ENCODE results near the gene KCNJ16.
"Not testable (repeated sequence)": the region's sequence is repeated elsewhere in the genome, so short reads cannot be mapped to it uniquely, and the experiment has no call there.

Gene KCNJ16

GRCh38 chr17:70074956-70075355, at the start of gene KCNJ16:
Gene KCNJ16 (plus strand): TSS chr17:70075225. CDS start chr17:70132088, 56,863 bp downstream.
- no peak for DNase-seq (ENCODE audit: low read depth in 1 of 2, low spot score in 1 of 2)

- no peak for DNase-seq (ENCODE audit: low read depth in 1 of 2, low spot score in 1 of 2)
Measured at GRCh38 chr17:70028397-70028796, 46.6 kb upstream of the KCNJ16 start.

GRCh38 chr17:70028978-70029767, 45.9 kb upstream of the KCNJ16 start:
- DNase-seq (ENCODE audit: low read depth in 1 of 2, low spot score in 1 of 2): no peak

GRCh38 chr17:70030371-70030770, 44.7 kb upstream of the KCNJ16 start:
- DNase-seq (ENCODE audit: low read depth in 1 of 2, low spot score in 1 of 2): no peak

GRCh38 chr17:70031341-70031740, 43.7 kb upstream of the KCNJ16 start:
- no peak for DNase-seq (ENCODE audit: low read depth in 1 of 2, low spot score in 1 of 2)

GRCh38 chr17:70033165-70033564, 41.9 kb upstream of the KCNJ16 start:
- no peak for DNase-seq (ENCODE audit: low read depth in 1 of 2, low spot score in 1 of 2)

GRCh38 chr17:70034158-70034557, 40.9 kb upstream of the KCNJ16 start:
- DNase-seq (ENCODE audit: low read depth in 1 of 2, low spot score in 1 of 2): no peak

GRCh38 chr17:70037498-70037897, 37.5 kb upstream of the KCNJ16 start:
- DNase-seq (ENCODE audit: low read depth in 1 of 2, low spot score in 1 of 2): no peak

- DNase-seq (ENCODE audit: low read depth in 1 of 2, low spot score in 1 of 2): no peak
Measured at GRCh38 chr17:70040336-70040735, 34.7 kb upstream of the KCNJ16 start.

GRCh38 chr17:70041061-70041460, 34.0 kb upstream of the KCNJ16 start:
- no peak for DNase-seq (ENCODE audit: low read depth in 1 of 2, low spot score in 1 of 2)

- no peak for DNase-seq (ENCODE audit: low read depth in 1 of 2, low spot score in 1 of 2)
Measured at GRCh38 chr17:70041540-70041939, 33.5 kb upstream of the KCNJ16 start.

GRCh38 chr17:70045780-70046179, 29.2 kb upstream of the KCNJ16 start:
- not testable (repeated sequence) for DNase-seq (ENCODE audit: low read depth in 1 of 2, low spot score in 1 of 2)

GRCh38 chr17:70047619-70048419, 27.2 kb upstream of the KCNJ16 start:
- DNase-seq (ENCODE audit: low read depth in 1 of 2, low spot score in 1 of 2): no peak

GRCh38 chr17:70049801-70050591, 25.0 kb upstream of the KCNJ16 start:
- DNase-seq (ENCODE audit: low read depth in 1 of 2, low spot score in 1 of 2): no peak

GRCh38 chr17:70050931-70051330, 24.1 kb upstream of the KCNJ16 start:
- DNase-seq (ENCODE audit: low read depth in 1 of 2, low spot score in 1 of 2): no peak

GRCh38 chr17:70053241-70054234, 21.5 kb upstream of the KCNJ16 start:
- no peak for DNase-seq (ENCODE audit: low read depth in 1 of 2, low spot score in 1 of 2)

GRCh38 chr17:70055000-70055399, 20.0 kb upstream of the KCNJ16 start:
- no peak for DNase-seq (ENCODE audit: low read depth in 1 of 2, low spot score in 1 of 2)

- no peak for DNase-seq (ENCODE audit: low read depth in 1 of 2, low spot score in 1 of 2)
Measured at GRCh38 chr17:70059071-70059470, 16.0 kb upstream of the KCNJ16 start.

GRCh38 chr17:70059649-70060048, 15.4 kb upstream of the KCNJ16 start:
- no peak for DNase-seq (ENCODE audit: low read depth in 1 of 2, low spot score in 1 of 2)

GRCh38 chr17:70060415-70060814, 14.6 kb upstream of the KCNJ16 start:
- no peak for DNase-seq (ENCODE audit: low read depth in 1 of 2, low spot score in 1 of 2)
